NCI-H82 treated with DMSO at 0.1 percent for 48 hours (cell line): ENCODE data around the gene KLF13.

Experiments used
- DNase-seq: peaks from one replicate; lab custom pipeline; 2025; ENCODE audit not compliant: unreplicated experiment; lab: John Stamatoyannopoulos, UW

The KLF13 gene

DNA sequence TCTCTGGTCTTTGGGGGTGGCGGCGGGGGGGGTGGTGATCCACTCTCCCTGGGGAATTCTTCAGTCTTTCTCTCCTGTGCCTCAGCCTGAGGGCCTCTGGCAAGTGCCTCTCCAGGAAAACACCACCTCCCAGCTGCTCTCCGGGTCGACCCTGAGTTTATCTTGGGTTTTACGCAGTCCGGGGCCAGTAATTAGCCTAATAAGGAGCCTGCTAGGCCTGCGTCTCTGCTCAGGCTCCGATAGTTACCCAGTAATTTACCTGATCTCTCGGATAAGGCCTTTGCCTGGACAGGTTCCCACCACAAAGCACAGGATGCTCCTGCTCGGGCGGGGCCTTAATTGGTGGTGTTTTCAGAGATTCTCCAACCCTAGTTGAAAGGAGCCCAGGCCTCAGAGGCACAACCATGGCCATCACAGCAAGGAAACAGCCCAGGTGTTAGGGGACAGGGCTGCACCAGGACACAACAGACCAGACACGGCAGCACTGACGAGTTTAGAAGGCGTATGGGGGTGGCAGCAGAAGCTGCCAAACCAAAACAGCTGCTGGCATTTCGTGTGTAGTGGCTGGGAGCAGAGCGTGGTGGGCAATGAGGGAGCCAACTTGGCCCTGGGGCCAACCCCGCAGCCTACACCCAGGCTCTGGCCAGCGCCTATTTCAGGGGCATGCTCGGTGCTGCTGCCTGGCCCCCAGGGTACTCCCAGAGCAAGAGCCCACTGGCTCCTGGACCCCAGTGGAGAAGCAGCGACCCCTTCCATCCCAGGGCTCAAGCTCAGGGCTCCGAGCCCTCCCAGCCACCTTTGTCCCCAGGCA is 71.4 kb downstream of the KLF13 start:
- DNase-seq = peak; percentile 7

GRCh38 chr15:31398677-31399301 is 72.2 kb downstream of the KLF13 start:
- DNase-seq = no peak

DNA sequence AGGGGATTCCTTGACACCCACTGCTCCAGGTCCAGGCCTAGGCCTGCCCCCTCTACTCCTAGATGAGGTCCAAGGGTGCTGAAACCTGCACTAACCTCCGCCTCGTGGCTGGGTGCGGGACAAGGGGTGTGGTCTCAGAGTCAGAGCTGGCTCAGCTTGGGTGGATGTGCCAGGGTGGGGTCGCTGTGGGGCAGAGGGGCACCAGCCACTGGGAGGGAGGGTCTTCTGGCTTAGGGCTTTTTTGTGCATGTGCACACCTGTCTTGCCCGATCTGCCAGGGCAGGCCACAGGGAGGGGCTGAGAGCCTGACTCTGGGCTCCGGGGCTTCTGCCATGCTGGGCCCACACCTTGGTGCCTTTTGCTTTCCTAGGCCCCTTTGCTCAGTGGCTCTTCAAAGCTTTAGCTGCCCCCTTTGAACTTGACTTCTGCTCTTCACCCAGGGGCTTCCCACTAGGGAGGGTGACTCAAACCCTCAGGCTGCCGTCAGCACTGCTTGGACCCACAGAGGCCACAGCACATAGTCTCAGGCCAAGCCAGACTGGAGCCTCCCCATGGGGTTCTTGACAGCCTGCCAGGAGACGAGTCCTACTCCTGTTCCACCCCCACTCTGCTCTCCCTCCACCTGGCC is 73.0 kb downstream of the KLF13 start:
- no peak for DNase-seq

GRCh38 chr15:31400222-31400927 is 73.7 kb downstream of the KLF13 start:
- no peak for DNase-seq

DNA sequence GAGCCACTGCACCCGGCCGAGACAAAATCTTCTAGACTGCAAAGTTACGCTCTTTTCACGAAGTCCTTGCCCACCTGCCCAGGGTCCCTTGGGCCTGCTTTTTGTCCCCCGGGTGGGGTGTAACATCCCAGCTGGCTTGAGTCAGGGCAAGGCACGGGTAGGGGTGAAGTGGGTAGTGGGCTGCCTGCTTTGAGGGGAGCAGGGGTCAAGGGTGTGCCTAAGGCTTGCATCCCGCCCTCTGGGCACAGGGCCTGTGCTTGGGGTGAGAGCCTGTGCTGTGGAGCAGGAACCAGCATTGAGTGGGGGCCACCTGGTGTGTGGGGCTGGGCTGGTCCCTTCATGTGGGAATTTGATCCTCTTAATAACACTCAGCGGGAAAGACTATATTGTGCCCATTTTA is 74.6 kb downstream of the KLF13 start:
- no peak for DNase-seq

DNA sequence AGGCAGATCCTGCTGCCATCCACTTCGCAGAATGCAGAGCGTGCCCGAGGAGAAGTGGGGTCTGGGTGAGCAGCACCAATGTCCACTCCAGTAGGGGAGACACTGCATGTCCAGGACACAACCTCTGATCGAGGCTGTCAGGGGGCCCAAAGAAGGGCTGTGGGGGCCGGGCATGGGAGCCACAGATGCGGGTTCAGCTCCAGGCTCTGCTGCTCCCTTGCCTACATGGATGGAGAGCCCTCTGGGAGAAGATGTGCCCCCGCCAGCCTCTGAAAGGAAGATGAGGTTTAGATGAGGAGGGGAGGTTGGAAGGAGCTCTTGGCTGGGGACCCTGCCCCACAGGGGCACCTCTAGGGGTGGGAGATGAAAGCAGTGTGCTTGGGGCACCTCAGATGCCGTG is 75.4 kb downstream of the KLF13 start:
- no peak for DNase-seq

DNA sequence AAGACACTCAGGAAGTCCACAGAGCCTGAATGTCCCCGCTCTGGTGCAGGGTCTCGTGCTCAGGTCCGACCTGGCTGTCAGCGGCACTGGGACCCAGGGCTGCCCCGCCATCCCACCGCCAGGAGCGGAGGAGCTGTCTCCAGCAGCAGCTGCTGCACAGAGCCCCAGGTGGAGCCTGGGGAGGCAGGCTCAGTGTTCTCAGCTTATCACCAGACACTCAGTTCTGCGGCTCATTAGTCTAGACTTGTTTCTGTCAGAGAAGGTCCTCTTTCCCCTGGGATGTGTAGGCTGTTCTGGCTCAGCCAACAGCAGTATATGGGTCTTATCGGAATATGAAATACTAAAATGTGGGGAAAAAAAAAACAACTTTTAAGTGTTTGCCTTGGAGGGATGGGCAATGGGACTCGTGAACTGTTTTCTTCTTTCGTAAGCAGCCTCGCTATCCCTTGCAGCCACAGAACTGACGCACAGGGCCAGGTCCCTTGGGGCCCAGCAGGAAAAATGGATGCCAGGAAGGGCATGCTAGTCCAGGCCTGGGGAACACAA is 75.9 kb downstream of the KLF13 start:
- DNase-seq = no peak

- DNase-seq = no peak
Measured at GRCh38 chr15:31403096-31403495, 76.5 kb downstream of the KLF13 start.

GRCh38 chr15:31403606-31404005 is 77.0 kb downstream of the KLF13 start:
- DNase-seq = no peak

DNA sequence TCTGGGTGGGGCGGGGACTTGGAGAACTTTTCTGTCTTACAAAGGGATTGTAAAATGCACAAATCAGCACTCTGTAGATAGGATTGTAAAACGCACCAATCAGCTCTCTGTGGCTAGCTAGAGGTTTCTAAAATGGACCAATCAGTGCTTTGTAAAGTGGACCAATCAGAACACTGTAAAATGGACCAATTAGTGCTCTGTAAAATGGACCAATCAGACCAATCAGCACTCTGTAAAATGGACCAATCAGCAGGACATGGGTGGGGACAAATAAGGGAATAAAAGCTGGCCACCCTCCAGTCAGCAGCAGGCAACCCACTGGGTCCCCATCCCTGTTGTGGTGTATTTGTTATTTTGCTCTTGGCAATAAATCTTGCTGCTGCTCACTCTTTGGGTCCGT is 77.7 kb downstream of the KLF13 start:
- no peak for DNase-seq

DNA sequence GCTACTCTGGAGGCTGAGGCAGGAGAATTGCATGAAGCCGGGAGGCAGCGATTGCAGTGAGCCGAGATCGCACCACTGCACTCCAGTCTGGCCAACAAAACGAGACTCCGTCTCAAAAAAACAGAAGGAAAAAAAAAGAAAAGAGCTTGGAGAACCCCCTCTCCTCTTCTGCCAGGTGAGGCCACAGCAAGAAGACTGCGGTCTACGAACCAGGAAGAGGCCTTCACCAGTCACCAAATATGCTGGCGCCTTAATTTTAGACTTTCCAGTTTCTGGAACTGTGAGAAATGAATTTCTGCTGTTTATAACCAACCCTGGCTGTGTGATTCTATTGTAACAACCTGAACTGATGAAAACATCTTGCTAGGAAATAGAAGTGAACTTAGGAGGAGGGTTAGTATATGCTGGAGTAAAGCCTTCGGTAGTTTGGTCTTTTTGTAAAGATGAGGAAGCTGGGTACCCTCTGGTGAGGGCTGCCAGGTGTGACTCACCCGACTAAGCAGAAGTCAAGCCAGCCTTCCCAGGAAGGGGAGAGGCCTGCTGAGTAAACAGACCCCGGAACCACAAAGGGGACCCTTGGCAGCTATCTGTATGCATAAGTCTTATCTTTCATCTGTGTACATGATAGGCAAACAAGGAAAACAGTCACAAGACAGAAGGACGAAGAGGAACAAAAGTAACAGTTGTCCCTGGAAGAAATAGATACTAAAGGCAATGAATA is 78.7 kb downstream of the KLF13 start:
- no peak for DNase-seq

DNA sequence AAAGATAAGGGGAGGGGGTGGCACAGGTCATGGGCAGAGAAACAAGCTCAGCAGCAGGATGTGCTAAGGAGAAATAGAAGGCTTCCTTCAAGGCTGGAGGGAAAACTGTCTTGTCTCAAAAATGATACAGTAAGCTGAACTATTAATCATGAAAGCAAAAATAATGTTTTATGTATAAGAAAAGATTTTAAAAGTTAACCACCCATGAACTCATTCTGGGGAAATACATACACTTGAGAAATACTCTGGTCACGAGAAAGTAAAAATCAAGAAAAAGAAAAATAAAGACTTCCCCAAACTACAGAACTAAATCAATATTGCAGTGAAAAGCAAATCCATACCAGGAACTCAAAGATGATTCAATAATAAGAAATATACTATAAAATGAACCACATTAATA is 80.7 kb downstream of the KLF13 start:
- DNase-seq = no peak

- DNase-seq = no peak
Measured at GRCh38 chr15:31407851-31408250, 81.2 kb downstream of the KLF13 start.

- no peak for DNase-seq
Measured at GRCh38 chr15:31408724-31409123, 82.1 kb downstream of the KLF13 start.

- no peak for DNase-seq
Measured at GRCh38 chr15:31409171-31409570, 82.5 kb downstream of the KLF13 start.

- no peak for DNase-seq
Measured at GRCh38 chr15:31412824-31413223, 86.2 kb downstream of the KLF13 start.

GRCh38 chr15:31415201-31415600 is 88.6 kb downstream of the KLF13 start:
- DNase-seq = no peak

- DNase-seq = no peak
Measured at GRCh38 chr15:31419820-31420219, 93.2 kb downstream of the KLF13 start.

- DNase-seq = no peak
Measured at GRCh38 chr15:31427411-31427810, 100.8 kb downstream of the KLF13 start.
